H1 (cell line): ENCODE measurements around the gene SH3RF3.

ENCODE experiments used
- ATF3 ChIP-seq: IDR thresholded peaks from 2 replicates; pipeline ENCODE4 v1.6.1; 2011; ENCODE audit warnings: low read depth, mild to moderate bottlenecking, low read length; ENCODE audit not compliant: insufficient read depth
- BACH1 ChIP-seq: IDR thresholded peaks from 2 replicates; pipeline ENCODE4 v1.6.1; 2012; ENCODE audit warnings: low read length, improper control_type of control experiment
- CHD2 ChIP-seq: IDR thresholded peaks from 2 replicates; pipeline ENCODE4 v1.6.1; 2012; ENCODE audit warnings: low read length, improper control_type of control experiment
- CTCF ChIP-seq, 3 experiments: IDR thresholded peaks; 1 replicate in 2 of 3; 2 replicates in 1 of 3; pipeline versions ENCODE4 v1.5.1 to v1.6.1; 2011; ENCODE audit warnings: low read length in 3 of 3, mild to moderate bottlenecking in 3 of 3, inconsistent platforms in 2 of 3, low read depth in 1 of 3, moderate library complexity in 1 of 3; ENCODE audit not compliant: insufficient read depth in 1 of 3; ENCODE audit errors: control extremely low read depth in 1 of 3
- EP300 ChIP-seq, 2 experiments: IDR thresholded peaks; 1 replicate in 1 of 2; 2 replicates in 1 of 2; pipeline ENCODE4 v1.6.1; 2011 to 2012; ENCODE audit warnings: low read depth in 2 of 2, low read length in 2 of 2, mild to moderate bottlenecking in 2 of 2, borderline replicate concordance in 1 of 2, inconsistent platforms in 1 of 2, moderate library complexity in 1 of 2
- EZH2 ChIP-seq: fragments of 200-600 bp; sonication (generic); IDR thresholded peaks from 2 replicates; pipeline ENCODE4 v1.7.1; 2012; ENCODE audit warnings: low read depth, mild to moderate bottlenecking, moderate library complexity, low read length, inconsistent platforms; ENCODE audit not compliant: severe bottlenecking
- JUN ChIP-seq: IDR thresholded peaks from 2 replicates; pipeline ENCODE4 v1.6.1; 2011; ENCODE audit warnings: low read depth, mild to moderate bottlenecking, improper control_type of control experiment, low read length
- NRF1 ChIP-seq: IDR thresholded peaks from 2 replicates; pipeline ENCODE4 v1.6.1; 2011; ENCODE audit warnings: mild to moderate bottlenecking, low read depth, low read length, improper control_type of control experiment
- POLR2A ChIP-seq, 2 experiments: IDR thresholded peaks; 1 replicate in 1 of 2; 2 replicates in 1 of 2; pipeline ENCODE4 v1.6.1; 2011; ENCODE audit warnings: low read depth in 2 of 2, low read length in 2 of 2, mild to moderate bottlenecking in 2 of 2; ENCODE audit errors: control extremely low read depth in 1 of 2
- RNF2 ChIP-seq: fragments of 200-900, 300-1000 bp; sonication (generic); IDR thresholded peaks from 2 replicates; pipeline ENCODE4 v1.7.1; 2016; ENCODE audit warnings: borderline replicate concordance, low read depth, mild to moderate bottlenecking, antibody characterized with exemption, low read length; ENCODE audit not compliant: poor library complexity, severe bottlenecking; ENCODE audit errors: missing control alignments
- SP2 ChIP-seq: IDR thresholded peaks from 2 replicates; pipeline ENCODE4 v1.6.1; 2012; ENCODE audit warnings: mild to moderate bottlenecking, low read length, inconsistent platforms
- YY1 ChIP-seq: IDR thresholded peaks from 2 replicates; pipeline ENCODE4 v1.6.1; 2011; ENCODE audit warnings: low read depth, mild to moderate bottlenecking, low read length
- ZNF274 ChIP-seq: IDR thresholded peaks from 2 replicates; pipeline ENCODE4 v1.7.0; 2012; ENCODE audit warnings: low read length, borderline replicate concordance; ENCODE audit errors: extremely low read depth

GRCh38 chr2:109486711-109487535 lies 357.9 kb downstream of the SH3RF3 start:
- TF ChIP-seq JUN (no peak), ATF3 (no peak), BACH1 (no peak), CTCF (IDR thresholded peaks at IDR 0.05; ENCODE audit: control extremely low read depth in 1 of 3, insufficient read depth in 1 of 3, low read depth in 1 of 3, low read length in 3 of 3) (no peak), EP300 (IDR thresholded peaks at IDR 0.05; ENCODE audit: borderline replicate concordance in 1 of 2, low read depth in 2 of 2, low read length in 2 of 2) (no peak), SP2 (no peak), YY1 (no peak), POLR2A (IDR thresholded peaks at IDR 0.05; ENCODE audit: control extremely low read depth in 1 of 2, low read depth in 2 of 2, low read length in 2 of 2) (no peak), NRF1 (no peak), RNF2 (no peak), CHD2 (no peak), ZNF274 (no peak), EZH2 (no peak)
